HepG2 (cell line): ENCODE results near the gene OSBPL10. TPM values are rescaled to one million over a fixed set of nuclear protein-coding genes. Genes with fewer than 3 reads are reported as not detected.

Experiments
- ATAC-seq: fragments of 200-7000 bp; cut with Tn5 transposase; 3 replicates; pipeline ENCODE4 v1.9.1; 2020; ENCODE audit warnings: mild to moderate bottlenecking, moderate library complexity
- BruUV-seq: library from RNA; stranded (reverse); fragments of 400-500 nt; replicated peaks from 2 replicates; lab custom pipeline; 2021; lab: Mats Ljungman, UMichigan
- CTCF ChIA-PET: fragments of 300-600 bp; formaldehyde crosslinking; extraction: SDS; loops from one replicate; lab custom pipeline; 2021; ENCODE audit warnings: low total read pairs, inconsistent platforms, low intra/inter-chr PET ratio; lab: Yijun Ruan, JAX
- POLR2A ChIA-PET: fragments of 350-600 bp; sonication (Branson Sonifier 250); formaldehyde crosslinking; loops from one replicate; lab custom pipeline; 2020; ENCODE audit warnings: antibody characterized with exemption, inconsistent platforms; lab: Yijun Ruan, JAX
- DNase-seq: peaks from one replicate; pipeline ENCODE4 v3.0.0-alpha.2; 2015; ENCODE audit warnings: low spot score
- FAIRE-seq: peaks from 3 replicates; lab custom pipeline; 2011; peaks lifted over from hg19 to GRCh38; lab: Jason Lieb, UNC
- H2AFZ ChIP-seq: one replicate; pipeline ENCODE4 v1.6.1; 2011; ENCODE audit warnings: low read length, inconsistent platforms
- H3K27ac ChIP-seq: fragments of 300-600 bp; 3 replicates; pipeline ENCODE4 v1.8.0; 2011; ENCODE audit warnings: mixed run types, mild to moderate bottlenecking, mixed read lengths, low read length, inconsistent platforms; ENCODE audit not compliant: insufficient read depth; ENCODE audit errors: extremely low read length
- H3K27me3 ChIP-seq, 2 experiments: fragments of 200-600 bp in 1 of 2; 2 replicates in 1 of 2; 3 replicates in 1 of 2; pipeline versions ENCODE4 v1.6.0 to v1.8.0; 2011; ENCODE audit warnings: low read length in 2 of 2, mild to moderate bottlenecking in 2 of 2, moderate library complexity in 2 of 2, inconsistent platforms in 1 of 2; ENCODE audit not compliant: insufficient read depth in 2 of 2, control insufficient read depth in 1 of 2
- H3K36me3 ChIP-seq, 2 experiments: fragments of 200-600 bp in 1 of 2; replicated peaks in 1 of 2; 2 replicates in 1 of 2; 3 replicates in 1 of 2; pipeline versions ENCODE4 v1.5.1 to v1.8.0; 2011; ENCODE audit warnings: low read length in 2 of 2, inconsistent platforms in 1 of 2; ENCODE audit not compliant: insufficient read depth in 2 of 2, control insufficient read depth in 1 of 2
- H3K4me1 ChIP-seq: 2 replicates; pipeline ENCODE4 v1.5.1; 2012; ENCODE audit warnings: low read length, inconsistent platforms; ENCODE audit not compliant: insufficient read depth
- H3K4me2 ChIP-seq: 2 replicates; pipeline ENCODE4 v1.6.0; 2011; ENCODE audit warnings: low read depth, low read length, inconsistent platforms
- H3K4me3 ChIP-seq, 3 experiments: fragments of 200-600 bp in 1 of 3; sonication (generic), shearing (Covaris generic) in 1 of 3; replicated peaks in 1 of 3; 2 replicates each; pipeline ENCODE4 v1.5.1; 2011 to 2016; ENCODE audit warnings: low read length in 3 of 3, inconsistent platforms in 2 of 3, low read depth in 2 of 3, mild to moderate bottlenecking in 2 of 3, control low read depth in 1 of 3, mixed read lengths in 1 of 3; ENCODE audit not compliant: insufficient read depth in 1 of 3
- H3K79me2 ChIP-seq: one replicate; pipeline ENCODE4 v1.6.1; 2011; ENCODE audit warnings: low read length, inconsistent platforms; ENCODE audit not compliant: insufficient read depth
- H3K9ac ChIP-seq: 2 replicates; pipeline ENCODE4 v1.6.0; 2011; ENCODE audit warnings: mild to moderate bottlenecking, low read depth, low read length, inconsistent platforms; ENCODE audit not compliant: insufficient read depth
- H3K9me3 ChIP-seq: 2 replicates; pipeline ENCODE4 v1.5.1; 2012; ENCODE audit warnings: mild to moderate bottlenecking, low read length
- H4K20me1 ChIP-seq: 2 replicates; pipeline ENCODE4 v1.6.0; 2011; ENCODE audit warnings: inconsistent platforms, mild to moderate bottlenecking, low read length, moderate library complexity; ENCODE audit not compliant: insufficient read depth
- BHLHE40 ChIP-seq: IDR thresholded peaks from 2 replicates; pipeline ENCODE4 v1.6.1; 2011; ENCODE audit warnings: low read length, improper control_type of control experiment
- ERF ChIP-seq: IDR thresholded peaks from 2 replicates; pipeline ENCODE4 v1.6.1; 2018; ENCODE audit warnings: missing biosample characterization, missing genetic modification reagents
- HDAC1 ChIP-seq: sonication (generic); formaldehyde crosslinking; IDR thresholded peaks from 2 replicates; pipeline ENCODE4 v1.5.1; 2020; ENCODE audit warnings: mild to moderate bottlenecking, missing genetic modification reagents
- HES4 ChIP-seq: sonication (generic); formaldehyde crosslinking; IDR thresholded peaks from 2 replicates; pipeline ENCODE4 v1.9.0; 2021; ENCODE audit warnings: mild to moderate bottlenecking, missing genetic modification reagents, borderline replicate concordance
- MAFF ChIP-seq: IDR thresholded peaks from 2 replicates; pipeline ENCODE4 v1.6.1; 2011; ENCODE audit warnings: low read depth, low read length, improper control_type of control experiment
- NFE2L2 ChIP-seq: fragments of 150-350 bp; IDR thresholded peaks from 2 replicates; pipeline ENCODE4 v1.6.1; 2014; ENCODE audit warnings: low read length
- RBM22 ChIP-seq: fragments of 200-400 bp; formaldehyde crosslinking; optimal IDR thresholded peaks from 2 replicates; pipeline ENCODE3; 2017; ENCODE audit warnings: mild to moderate bottlenecking, low read length, moderate library complexity
- RFX3 ChIP-seq: IDR thresholded peaks from 2 replicates; pipeline ENCODE4 v1.6.1; 2016; ENCODE audit warnings: missing biosample characterization, missing genetic modification reagents
- RFX5 ChIP-seq: IDR thresholded peaks from 2 replicates; pipeline ENCODE4 v1.6.1; 2011; ENCODE audit warnings: low read depth, low read length, improper control_type of control experiment
- ZFP37 ChIP-seq: sonication (generic); formaldehyde crosslinking; IDR thresholded peaks from 2 replicates; pipeline ENCODE4 v1.4.0; 2020; ENCODE audit warnings: missing genetic modification reagents, borderline replicate concordance
- WGBS: methylation state at CpG from one replicate; pipeline ENCODE4 v1.1.6; 2017; ENCODE audit warnings: low lambda C conversion rate; 5-methylcytosine and 5-hydroxymethylcytosine counted together
- in situ Hi-C: cut with HindIII; loops from 2 replicates; pipeline ENCODE4 v1.10.0; 2017; ENCODE audit warnings: low pct_unique_long_range_greater_than_20kb; ENCODE audit not compliant: extremely low pct_ligation_motif_present
- intact Hi-C: fragments of 100-400 bp; cut with micrococcal nuclease; formaldehyde crosslinking; loops from one replicate; pipeline ENCODE4 v1.10.0; 2022; ENCODE audit not compliant: unreplicated experiment
- polyA plus RNA-seq, 8 experiments: library from polyadenylated mRNA; depleted of rRNA in 3 of 8; stranded (reverse) in 7 of 8; unstranded in 1 of 8; fragments of >200 nt; fragmentation: Illumina TruSeq in 4 of 8; extraction: Trizol in 4 of 8; gene quantifications; 2 replicates each; pipeline versions ENCODE4 v1.2.1 to v1.2.3, GENCODE V29; 2011 to 2016; ENCODE audit warnings: low read depth in 4 of 8, missing spikeins in 1 of 8, mixed read lengths in 1 of 8; ENCODE audit not compliant: insufficient read depth in 1 of 8
- total RNA-seq, 5 experiments: library from RNA; depleted of rRNA; stranded (reverse); fragments of >200 nt; fragmentation: Illumina TruSeq; extraction: Trizol; gene quantifications; 2 replicates each; pipeline ENCODE4 v1.2.3, GENCODE V29; 2016; ENCODE audit warnings: low read depth in 1 of 5
- TF ChIP-seq, protein P1 (sequence below): sonication (generic); formaldehyde crosslinking; IDR thresholded peaks from 2 replicates; pipeline ENCODE4 v1.4.0; 2020; ENCODE audit warnings: mild to moderate bottlenecking, missing genetic modification reagents
- TF ChIP-seq, protein P2 (sequence below): sonication (generic); formaldehyde crosslinking; conservative IDR thresholded peaks from 2 replicates; pipeline ENCODE4 v1.8.0; 2022; ENCODE audit warnings: low read depth, missing genetic modification reagents
- TF ChIP-seq, protein P3 (sequence below): sonication (generic); formaldehyde crosslinking; IDR thresholded peaks from 2 replicates; pipeline ENCODE4 v1.8.0; 2022; ENCODE audit warnings: missing genetic modification reagents, mild to moderate bottlenecking, inconsistent platforms, borderline replicate concordance
- TF ChIP-seq, protein P4 (sequence below): sonication (generic); formaldehyde crosslinking; IDR thresholded peaks from 2 replicates; pipeline ENCODE4 v1.5.1; 2020; ENCODE audit warnings: missing genetic modification reagents, mild to moderate bottlenecking, borderline replicate concordance

Gene OSBPL10
- total and polyA plus RNA-seq, 2 of the 13 experiments (the other 11 are each of a cell fraction or from before 2014, with no cell fraction given): 10.3 to 28.6 TPM

DNA sequence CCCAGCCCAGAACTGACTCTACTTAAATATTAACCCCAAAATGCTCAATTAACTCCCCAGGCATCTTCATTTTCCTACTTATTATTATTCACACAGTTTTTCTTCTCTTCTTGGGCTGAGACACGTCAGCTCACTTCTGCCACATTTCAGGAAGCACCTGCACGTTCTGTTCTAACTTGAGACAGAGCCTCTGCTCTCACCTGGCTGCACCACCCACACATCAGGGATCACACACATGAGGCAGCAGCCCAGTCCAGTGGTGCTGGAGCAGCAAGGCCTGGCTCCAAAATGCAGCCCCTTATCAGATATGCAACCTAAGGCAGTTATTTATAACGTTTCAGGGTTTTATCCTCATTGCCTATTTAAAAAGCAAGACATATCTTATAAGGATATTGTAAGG, 127.5 kb downstream of the OSBPL10 start:
- H3K4me1 ChIP-seq: peaks cover 17% of the 10 kb centered on the region
- in situ Hi-C loops: no loop called here
- intact Hi-C loops: no loop called here
- ChIA-PET CTCF (no interaction called here), POLR2A (no interaction called here)
- no TSS peak for BruUV-seq
- no peak overlapping the region for H3K4me2 ChIP-seq
- H3K9me3 ChIP-seq: no peaks in the 10 kb centered on the region
- peaks cover 2% of the 10 kb centered on the region for H3K79me2 ChIP-seq
- peaks cover 0 to 5% of the 10 kb centered on the region in 2 experiments; a peak in 2 of 5 replicates for H3K36me3 ChIP-seq
- WGBS: 92% methylated on average over 3 of the region's 3 CpGs
- no peaks in the 10 kb centered on the region for H4K20me1 ChIP-seq
- H3K27ac ChIP-seq: no peak overlapping the region
- DNase-seq (no peak), ATAC-seq (no peak), FAIRE-seq (no peak)
- H2AFZ ChIP-seq: no peak overlapping the region
- H3K4me3 ChIP-seq: no peak overlapping the region
- no peak overlapping the region for H3K9ac ChIP-seq
- TF ChIP-seq, protein P1, sequence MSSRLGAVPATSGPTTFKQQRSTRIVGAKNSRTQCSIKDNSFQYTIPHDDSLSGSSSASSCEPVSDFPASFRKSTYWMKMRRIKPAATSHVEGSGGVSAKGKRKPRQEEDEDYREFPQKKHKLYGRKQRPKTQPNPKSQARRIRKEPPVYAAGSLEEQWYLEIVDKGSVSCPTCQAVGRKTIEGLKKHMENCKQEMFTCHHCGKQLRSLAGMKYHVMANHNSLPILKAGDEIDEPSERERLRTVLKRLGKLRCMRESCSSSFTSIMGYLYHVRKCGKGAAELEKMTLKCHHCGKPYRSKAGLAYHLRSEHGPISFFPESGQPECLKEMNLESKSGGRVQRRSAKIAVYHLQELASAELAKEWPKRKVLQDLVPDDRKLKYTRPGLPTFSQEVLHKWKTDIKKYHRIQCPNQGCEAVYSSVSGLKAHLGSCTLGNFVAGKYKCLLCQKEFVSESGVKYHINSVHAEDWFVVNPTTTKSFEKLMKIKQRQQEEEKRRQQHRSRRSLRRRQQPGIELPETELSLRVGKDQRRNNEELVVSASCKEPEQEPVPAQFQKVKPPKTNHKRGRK (CRISPR knock-in tag): no peak
- TF ChIP-seq RBM22 (no peak), ZFP37 (CRISPR knock-in tag) (no peak), HES4 (no peak), NFE2L2 (no peak), RFX5 (no peak), MAFF (no peak), BHLHE40 (no peak), RFX3 (CRISPR knock-in tag) (no peak), HDAC1 (CRISPR knock-in tag) (no peak), ERF (CRISPR knock-in tag) (no peak)
- TF ChIP-seq, protein P2, sequence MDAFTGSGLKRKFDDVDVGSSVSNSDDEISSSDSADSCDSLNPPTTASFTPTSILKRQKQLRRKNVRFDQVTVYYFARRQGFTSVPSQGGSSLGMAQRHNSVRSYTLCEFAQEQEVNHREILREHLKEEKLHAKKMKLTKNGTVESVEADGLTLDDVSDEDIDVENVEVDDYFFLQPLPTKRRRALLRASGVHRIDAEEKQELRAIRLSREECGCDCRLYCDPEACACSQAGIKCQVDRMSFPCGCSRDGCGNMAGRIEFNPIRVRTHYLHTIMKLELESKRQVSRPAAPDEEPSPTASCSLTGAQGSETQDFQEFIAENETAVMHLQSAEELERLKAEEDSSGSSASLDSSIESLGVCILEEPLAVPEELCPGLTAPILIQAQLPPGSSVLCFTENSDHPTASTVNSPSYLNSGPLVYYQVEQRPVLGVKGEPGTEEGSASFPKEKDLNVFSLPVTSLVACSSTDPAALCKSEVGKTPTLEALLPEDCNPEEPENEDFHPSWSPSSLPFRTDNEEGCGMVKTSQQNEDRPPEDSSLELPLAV (CRISPR knock-in tag): no peak
- TF ChIP-seq, protein P3, sequence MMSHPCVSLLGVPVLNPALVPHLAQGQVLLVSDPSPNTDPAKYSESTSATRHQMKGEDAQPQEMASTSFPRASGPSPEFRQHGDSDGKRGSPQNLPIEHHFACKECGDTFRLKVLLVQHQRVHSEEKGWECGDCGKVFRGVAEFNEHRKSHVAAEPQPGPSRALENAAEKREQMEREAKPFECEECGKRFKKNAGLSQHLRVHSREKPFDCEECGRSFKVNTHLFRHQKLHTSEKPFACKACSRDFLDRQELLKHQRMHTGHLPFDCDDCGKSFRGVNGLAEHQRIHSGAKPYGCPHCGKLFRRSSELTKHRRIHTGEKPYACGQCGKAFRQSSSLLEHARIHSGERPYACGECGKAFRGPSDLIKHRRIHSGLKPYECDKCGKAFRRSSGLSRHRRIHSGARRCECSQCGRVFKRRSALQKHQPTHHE (CRISPR knock-in tag): no peak
- TF ChIP-seq, protein P4, sequence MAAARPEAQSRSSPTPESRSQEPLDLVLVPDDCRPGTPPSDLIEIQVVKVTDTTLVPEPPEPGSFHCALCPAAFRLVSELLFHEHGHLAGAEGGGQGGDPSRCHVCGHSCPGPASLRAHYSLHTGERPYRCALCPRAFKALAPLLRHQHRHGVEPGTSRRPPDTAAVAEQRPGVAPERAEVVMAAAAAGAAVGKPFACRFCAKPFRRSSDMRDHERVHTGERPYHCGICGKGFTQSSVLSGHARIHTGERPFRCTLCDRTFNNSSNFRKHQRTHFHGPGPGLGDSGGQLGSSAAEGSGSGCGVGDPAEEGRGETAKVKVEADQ (CRISPR knock-in tag): no peak
- H3K27me3 ChIP-seq: no peaks in the 10 kb centered on the region
